Keratinocyte (primary cell): ENCODE data around the gene PRKAG2. TPM values are rescaled to one million over a fixed set of nuclear protein-coding genes. Genes with fewer than 3 reads are reported as not detected.

Experiments
- DNase-seq: peaks from one replicate; pipeline ENCODE4 v3.0.0-alpha.2; 2011; ENCODE audit warnings: low read depth, missing footprints, low spot score
- FAIRE-seq: peaks from 2 replicates; lab custom pipeline; 2011; peaks lifted over from hg19 to GRCh38; lab: Jason Lieb, UNC
- H2AFZ ChIP-seq: 2 replicates; pipeline ENCODE4 v1.6.0; 2012; ENCODE audit warnings: low read length, control low read depth, inconsistent platforms; ENCODE audit not compliant: control insufficient read depth
- H3K27ac ChIP-seq: 2 replicates; pipeline ENCODE4 v1.5.1; 2011; ENCODE audit warnings: low read length; ENCODE audit not compliant: control insufficient read depth, insufficient read depth
- H3K27me3 ChIP-seq: 3 replicates; pipeline ENCODE4 v1.6.0; 2011; ENCODE audit warnings: low read length; ENCODE audit not compliant: control insufficient read depth, insufficient read depth; ENCODE audit errors: extremely low read depth
- H3K36me3 ChIP-seq, 2 experiments: 2 replicates in 1 of 2; 3 replicates in 1 of 2; pipeline ENCODE4 v1.5.1; 2011; ENCODE audit warnings: low read length in 2 of 2, mild to moderate bottlenecking in 1 of 2; ENCODE audit not compliant: control insufficient read depth in 2 of 2, insufficient read depth in 2 of 2; ENCODE audit errors: extremely low read depth in 1 of 2
- H3K4me1 ChIP-seq: 3 replicates; pipeline ENCODE4 v1.5.1; 2011; ENCODE audit warnings: low read length; ENCODE audit not compliant: control insufficient read depth, insufficient read depth; ENCODE audit errors: extremely low read depth
- H3K4me2 ChIP-seq: 3 replicates; pipeline ENCODE4 v1.6.0; 2011; ENCODE audit warnings: low read depth, low read length; ENCODE audit not compliant: control insufficient read depth, insufficient read depth; ENCODE audit errors: extremely low read depth
- H3K4me3 ChIP-seq, 3 experiments: fragments of 200-600 bp in 1 of 3; sonication (generic) in 1 of 3; 2 replicates in 2 of 3; 3 replicates in 1 of 3; pipeline ENCODE4 v1.5.1; 2011 to 2016; ENCODE audit warnings: low read length in 3 of 3, mild to moderate bottlenecking in 3 of 3, control low read depth in 2 of 3, inconsistent platforms in 1 of 3, low read depth in 1 of 3, mixed read lengths in 1 of 3, mixed run types in 1 of 3, moderate library complexity in 1 of 3; ENCODE audit not compliant: control insufficient read depth in 2 of 3, insufficient read depth in 2 of 3; ENCODE audit errors: extremely low read depth in 1 of 3
- H3K79me2 ChIP-seq: 2 replicates; pipeline ENCODE4 v1.6.0; 2012; ENCODE audit warnings: low read length; ENCODE audit not compliant: control insufficient read depth, insufficient read depth
- H3K9ac ChIP-seq: 3 replicates; pipeline ENCODE4 v1.6.0; 2011; ENCODE audit warnings: low read length; ENCODE audit not compliant: control insufficient read depth, insufficient read depth; ENCODE audit errors: extremely low read depth
- H3K9me1 ChIP-seq: 3 replicates; pipeline ENCODE4 v1.6.0; 2011; ENCODE audit warnings: low read length; ENCODE audit not compliant: control insufficient read depth, insufficient read depth; ENCODE audit errors: extremely low read depth
- H3K9me3 ChIP-seq: 2 replicates; pipeline ENCODE4 v1.5.1; 2012; ENCODE audit warnings: low read depth, low read length; ENCODE audit not compliant: control insufficient read depth
- H4K20me1 ChIP-seq: 3 replicates; pipeline ENCODE4 v1.6.0; 2011; ENCODE audit warnings: low read length; ENCODE audit not compliant: control insufficient read depth, insufficient read depth; ENCODE audit errors: extremely low read depth
- CTCF ChIP-seq, 3 experiments: IDR thresholded peaks in 1 of 3; conservative IDR thresholded peaks in 1 of 3; optimal IDR thresholded peaks in 1 of 3; 2 replicates in 2 of 3; 3 replicates in 1 of 3; pipeline versions ENCODE3 to v1.5.1; 2011; ENCODE audit warnings: low read length in 3 of 3, mild to moderate bottlenecking in 3 of 3, moderate library complexity in 2 of 3, control low read depth in 1 of 3, inconsistent platforms in 1 of 3; ENCODE audit not compliant: insufficient read depth in 2 of 3; ENCODE audit errors: extremely low read depth in 1 of 3
- EZH2 ChIP-seq: IDR thresholded peaks from one replicate; pipeline ENCODE4 v1.6.1; 2012; ENCODE audit warnings: inconsistent platforms, mild to moderate bottlenecking, low read length, moderate library complexity
- dilution Hi-C: fragments of 300-500 bp; cut with MboI; formaldehyde crosslinking; loops from one replicate; pipeline ENCODE4 v1.7.0; 2020; ENCODE audit warnings: low sequenced_read_pairs; ENCODE audit not compliant: extremely low pct_ligation_motif_present
- polyA plus RNA-seq, 5 experiments: library from polyadenylated mRNA; depleted of rRNA in 3 of 5; stranded (reverse) in 3 of 5; stranded (forward) in 1 of 5; unstranded in 1 of 5; fragments of >200 nt; gene quantifications; 1 replicate in 1 of 5; 2 replicates in 3 of 5; 3 replicates in 1 of 5; pipeline versions ENCODE4 v1.2.1 to v1.2.3, GENCODE V29; 2011 to 2012; ENCODE audit warnings: missing spikeins in 2 of 5, low read depth in 1 of 5, low replicate concordance in 1 of 5

Gene PRKAG2
- polyA plus RNA-seq, 1 donor (not counting 4 experiments of a cell fraction or from before 2014, with no cell fraction given), result 39.5 TPM

GRCh38 chr7:151758622-151759540 lies 118.0 kb downstream of the PRKAG2 start:
- no peak overlapping the region for H2AFZ ChIP-seq
- no peaks in the 10 kb centered on the region for H4K20me1 ChIP-seq
- no peaks in the 10 kb centered on the region for H3K9me1 ChIP-seq
- no peaks in the 10 kb centered on the region for H3K27me3 ChIP-seq
- H3K9me3 ChIP-seq, result no peaks in the 10 kb centered on the region
- no peak overlapping the region for H3K4me3 ChIP-seq
- H3K4me2 ChIP-seq, result peak overlapping the region; percentile 17
- H3K4me1 ChIP-seq, result peaks cover 24% of the 10 kb centered on the region
- H3K27ac ChIP-seq, result no peak overlapping the region
- no peak overlapping the region for H3K9ac ChIP-seq
- DNase-seq (no peak), FAIRE-seq (no peak)
- dilution Hi-C loops, result no loop called here
- no peaks in the 10 kb centered on the region for H3K79me2 ChIP-seq
- no peak for TF ChIP-seq CTCF (optimal IDR thresholded peaks at IDR 0.05 in 1 of 3, IDR thresholded peaks at IDR 0.05 in 1 of 3, conservative IDR thresholded peaks at IDR 0.05 in 1 of 3; ENCODE audit: extremely low read depth in 1 of 3, insufficient read depth in 2 of 3, low read length in 3 of 3)
- no peak for TF ChIP-seq EZH2
- H3K36me3 ChIP-seq, result no peaks in the 10 kb centered on the region

- Histone ChIP-seq H3K9me1 (no peaks in the 10 kb centered on the region), H3K27me3 (no peaks in the 10 kb centered on the region), H3K9me3 (no peaks in the 10 kb centered on the region), H3K4me2 (no peak overlapping the region), H4K20me1 (no peaks in the 10 kb centered on the region), H3K9ac (no peak overlapping the region), H3K4me3 (no peak overlapping the region), H2AFZ (no peak overlapping the region), H3K4me1 (peaks cover 28% of the 10 kb centered on the region), H3K79me2 (no peaks in the 10 kb centered on the region), H3K27ac (no peak overlapping the region), H3K36me3 (no peaks in the 10 kb centered on the region)
- dilution Hi-C loops, result no loop called here
- DNase-seq (no peak), FAIRE-seq (no peak)
- no peak for TF ChIP-seq CTCF (optimal IDR thresholded peaks at IDR 0.05 in 1 of 3, IDR thresholded peaks at IDR 0.05 in 1 of 3, conservative IDR thresholded peaks at IDR 0.05 in 1 of 3; ENCODE audit: extremely low read depth in 1 of 3, insufficient read depth in 2 of 3, low read length in 3 of 3)
Observed at GRCh38 chr7:151757274-151757673, 119.6 kb downstream of the PRKAG2 start.
